22Rv1 (cell line): Measurements from ENCODE around the gene ZNF343.

Source experiments
- ZFX ChIP-seq: fragments of 450-650 bp; IDR thresholded peaks from 2 replicates; pipeline ENCODE4 v1.6.1; 2017; ENCODE audit warnings: antibody characterized with exemption, borderline replicate concordance
- TF ChIP-seq, protein P1 (sequence below): fragments of 450-650 bp; IDR thresholded peaks from 2 replicates; pipeline ENCODE4 v1.5.1; 2017; ENCODE audit warnings: mild to moderate bottlenecking

GRCh38 chr20:2533118-2533517 is 24.4 kb upstream of the ZNF343 start:
- TF ChIP-seq, protein P1, sequence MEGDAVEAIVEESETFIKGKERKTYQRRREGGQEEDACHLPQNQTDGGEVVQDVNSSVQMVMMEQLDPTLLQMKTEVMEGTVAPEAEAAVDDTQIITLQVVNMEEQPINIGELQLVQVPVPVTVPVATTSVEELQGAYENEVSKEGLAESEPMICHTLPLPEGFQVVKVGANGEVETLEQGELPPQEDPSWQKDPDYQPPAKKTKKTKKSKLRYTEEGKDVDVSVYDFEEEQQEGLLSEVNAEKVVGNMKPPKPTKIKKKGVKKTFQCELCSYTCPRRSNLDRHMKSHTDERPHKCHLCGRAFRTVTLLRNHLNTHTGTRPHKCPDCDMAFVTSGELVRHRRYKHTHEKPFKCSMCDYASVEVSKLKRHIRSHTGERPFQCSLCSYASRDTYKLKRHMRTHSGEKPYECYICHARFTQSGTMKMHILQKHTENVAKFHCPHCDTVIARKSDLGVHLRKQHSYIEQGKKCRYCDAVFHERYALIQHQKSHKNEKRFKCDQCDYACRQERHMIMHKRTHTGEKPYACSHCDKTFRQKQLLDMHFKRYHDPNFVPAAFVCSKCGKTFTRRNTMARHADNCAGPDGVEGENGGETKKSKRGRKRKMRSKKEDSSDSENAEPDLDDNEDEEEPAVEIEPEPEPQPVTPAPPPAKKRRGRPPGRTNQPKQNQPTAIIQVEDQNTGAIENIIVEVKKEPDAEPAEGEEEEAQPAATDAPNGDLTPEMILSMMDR = no peak
- TF ChIP-seq ZFX = no peak
